Measurements from ENCODE around the gene LPCAT2. TPM values are rescaled to one million over a fixed set of nuclear protein-coding genes. Genes with fewer than 3 reads are reported as not detected.

LPCAT2 gene
- total RNA-seq, 6 donors from 2014 or later, result 14.4 to 33.9 (median 26.9) TPM

- Histone ChIP-seq H3K27me3 (no peaks in the 10 kb centered on the region), H3K36me3 (no peaks in the 10 kb centered on the region), H3K4me3 (no peak overlapping the region), H3K27ac (no peak overlapping the region), H3K4me1 (no peaks in the 10 kb centered on the region), H3K9me3 (no peaks in the 10 kb centered on the region)
- DNase-seq (no peak), ATAC-seq (ENCODE audit: low FRiP score in 2 of 2) (peak in 1 of 2 donors; percentile 80)
- TF ChIP-seq EP300 (IDR thresholded peaks at IDR 0.05) (no peak), CTCF (IDR thresholded peaks at IDR 0.05) (peak in 3 of 6 experiments; percentile 19 to 27 (median 21))
- WGBS, 2 donors, result 18 to 24% methylated on average over 2 of the region's 2 CpGs
These were observed 34.6 kb downstream of the LPCAT2 start for GRCh38 chr16:55543472-55543871.

- Histone ChIP-seq H3K4me1 (peaks cover 0 to 5% (median 0%) of the 10 kb centered on the region in 4 donors), H3K27me3 (no peaks in the 10 kb centered on the region), H3K36me3 (no peaks in the 10 kb centered on the region), H3K27ac (no peak overlapping the region), H3K9me3 (no peaks in the 10 kb centered on the region), H3K4me3 (no peak overlapping the region)
- no peak for TF ChIP-seq POLR2A (IDR thresholded peaks at IDR 0.05)
- TF ChIP-seq EP300 (IDR thresholded peaks at IDR 0.05), result no peak
- TF ChIP-seq CTCF (IDR thresholded peaks at IDR 0.05), result no peak
- TF ChIP-seq POLR2AphosphoS5 (IDR thresholded peaks at IDR 0.05), result no peak
- DNase-seq (no peak), ATAC-seq (ENCODE audit: low FRiP score in 2 of 2) (no peak)
These were observed 43.7 kb downstream of the LPCAT2 start for GRCh38 chr16:55552621-55553020.

- Histone ChIP-seq H3K9me3 (no peaks in the 10 kb centered on the region), H3K27me3 (no peaks in the 10 kb centered on the region), H3K36me3 (no peaks in the 10 kb centered on the region), H3K27ac (no peak overlapping the region), H3K4me1 (peaks cover 0 to 12% (median 5%) of the 10 kb centered on the region in 4 donors), H3K4me3 (no peak overlapping the region)
- WGBS, 2 donors, result 66 to 87% methylated on average over 2 of the region's 2 CpGs
- TF ChIP-seq EP300 (IDR thresholded peaks at IDR 0.05) (no peak), POLR2AphosphoS5 (IDR thresholded peaks at IDR 0.05) (no peak), CTCF (IDR thresholded peaks at IDR 0.05) (no peak), POLR2A (IDR thresholded peaks at IDR 0.05) (no peak)
- DNase-seq (no peak), ATAC-seq (ENCODE audit: low FRiP score in 2 of 2) (no peak)
These were observed 46.6 kb downstream of the LPCAT2 start for GRCh38 chr16:55555436-55555835.

- TF ChIP-seq POLR2AphosphoS5 (IDR thresholded peaks at IDR 0.05) (no peak), POLR2A (IDR thresholded peaks at IDR 0.05) (no peak), EP300 (IDR thresholded peaks at IDR 0.05) (no peak), CTCF (IDR thresholded peaks at IDR 0.05) (no peak)
- ATAC-seq (ENCODE audit: low FRiP score in 2 of 2) (no peak), DNase-seq (no peak)
- Histone ChIP-seq H3K36me3 (no peaks in the 10 kb centered on the region), H3K9me3 (no peaks in the 10 kb centered on the region), H3K4me1 (peaks cover 0 to 12% (median 5%) of the 10 kb centered on the region in 4 donors), H3K4me3 (no peak overlapping the region), H3K27ac (no peak overlapping the region), H3K27me3 (no peaks in the 10 kb centered on the region)
These were observed 48.3 kb downstream of the LPCAT2 start for GRCh38 chr16:55557186-55557585.

GRCh38 chr16:55559233-55559632 lies 50.4 kb downstream of the LPCAT2 start:
- Histone ChIP-seq H3K27me3 (no peaks in the 10 kb centered on the region), H3K27ac (peak overlapping the region in 1 of 4 donors; percentile 32), H3K36me3 (no peaks in the 10 kb centered on the region), H3K9me3 (no peaks in the 10 kb centered on the region), H3K4me3 (no peak overlapping the region), H3K4me1 (peaks cover 0 to 12% (median 5%) of the 10 kb centered on the region in 4 donors)
- TF ChIP-seq EP300 (IDR thresholded peaks at IDR 0.05), result peak in 1 of 4 donors; percentile 37
- no peak for TF ChIP-seq POLR2A (IDR thresholded peaks at IDR 0.05)
- DNase-seq, result no peak
- ATAC-seq (ENCODE audit: low FRiP score in 2 of 2), result peak in 1 of 2 donors; percentile 75
